MCF 10A (cell line): ENCODE results near the gene AGXT. TPM values are rescaled to one million over a fixed set of nuclear protein-coding genes. Genes with fewer than 3 reads are reported as not detected.

Source experiments
- BruUV-seq: library from RNA; stranded (reverse); fragments of 400-500 nt; replicated peaks from 2 replicates; lab custom pipeline; 2021; lab: Mats Ljungman, UMichigan
- CTCF ChIA-PET: fragments of 300-600 bp; sonication (Branson Sonifier 250); formaldehyde crosslinking; extraction: SDS; loops from one replicate; lab custom pipeline; 2021; ENCODE audit warnings: antibody characterized with exemption, inconsistent platforms; lab: Yijun Ruan, JAX
- POLR2A ChIA-PET: fragments of 300-600, 350-650 bp; sonication (Branson Sonifier 250); formaldehyde crosslinking; extraction: SDS; loops from one replicate; lab custom pipeline; 2020; ENCODE audit warnings: antibody characterized with exemption, inconsistent platforms; lab: Yijun Ruan, JAX
- DNase-seq: peaks from one replicate; pipeline ENCODE4 v3.0.0-alpha.2; 2018; ENCODE audit not compliant: unreplicated experiment
- H3K27ac Mint-ChIP-seq: one replicate; pipeline ENCODE4 v1.8.0; 2022; ENCODE audit warnings: mild to moderate bottlenecking, low read depth, mixed read lengths; ENCODE audit not compliant: unreplicated experiment
- H3K27me3 Mint-ChIP-seq: one replicate; pipeline ENCODE4 v1.8.0; 2022; ENCODE audit warnings: mixed read lengths; ENCODE audit not compliant: insufficient read depth, unreplicated experiment
- H3K36me3 Mint-ChIP-seq: one replicate; pipeline ENCODE4 v1.8.0; 2022; ENCODE audit warnings: mild to moderate bottlenecking, moderate library complexity, mixed read lengths; ENCODE audit not compliant: insufficient read depth, unreplicated experiment
- H3K4me1 Mint-ChIP-seq: one replicate; pipeline ENCODE4 v1.8.0; 2022; ENCODE audit warnings: mixed read lengths; ENCODE audit not compliant: insufficient read depth, unreplicated experiment
- H3K4me3 Mint-ChIP-seq: one replicate; pipeline ENCODE4 v1.8.0; 2022; ENCODE audit warnings: mild to moderate bottlenecking, moderate library complexity, mixed read lengths; ENCODE audit not compliant: unreplicated experiment
- H3K9me3 Mint-ChIP-seq: one replicate; pipeline ENCODE4 v1.8.0; 2022; ENCODE audit warnings: mixed read lengths; ENCODE audit not compliant: unreplicated experiment
- intact Hi-C: fragments of 100-400 bp; cut with micrococcal nuclease; formaldehyde crosslinking; loops from 2 replicates; pipeline ENCODE4 v1.14.1; 2022
- total RNA-seq: library from RNA; stranded (reverse); gene quantifications from 2 replicates; pipeline ENCODE4 v1.2.3, GENCODE V29; 2022
- TF ChIP-seq, protein P1 (sequence below): fragments of 200-600 bp; IDR thresholded peaks from one replicate; pipeline ENCODE4 v1.8.0; 2022; ENCODE audit warnings: antibody characterized with exemption, mild to moderate bottlenecking; ENCODE audit not compliant: unreplicated experiment

Gene AGXT
- total RNA-seq, 1 experiment from 2014 or later = not detected

DNA sequence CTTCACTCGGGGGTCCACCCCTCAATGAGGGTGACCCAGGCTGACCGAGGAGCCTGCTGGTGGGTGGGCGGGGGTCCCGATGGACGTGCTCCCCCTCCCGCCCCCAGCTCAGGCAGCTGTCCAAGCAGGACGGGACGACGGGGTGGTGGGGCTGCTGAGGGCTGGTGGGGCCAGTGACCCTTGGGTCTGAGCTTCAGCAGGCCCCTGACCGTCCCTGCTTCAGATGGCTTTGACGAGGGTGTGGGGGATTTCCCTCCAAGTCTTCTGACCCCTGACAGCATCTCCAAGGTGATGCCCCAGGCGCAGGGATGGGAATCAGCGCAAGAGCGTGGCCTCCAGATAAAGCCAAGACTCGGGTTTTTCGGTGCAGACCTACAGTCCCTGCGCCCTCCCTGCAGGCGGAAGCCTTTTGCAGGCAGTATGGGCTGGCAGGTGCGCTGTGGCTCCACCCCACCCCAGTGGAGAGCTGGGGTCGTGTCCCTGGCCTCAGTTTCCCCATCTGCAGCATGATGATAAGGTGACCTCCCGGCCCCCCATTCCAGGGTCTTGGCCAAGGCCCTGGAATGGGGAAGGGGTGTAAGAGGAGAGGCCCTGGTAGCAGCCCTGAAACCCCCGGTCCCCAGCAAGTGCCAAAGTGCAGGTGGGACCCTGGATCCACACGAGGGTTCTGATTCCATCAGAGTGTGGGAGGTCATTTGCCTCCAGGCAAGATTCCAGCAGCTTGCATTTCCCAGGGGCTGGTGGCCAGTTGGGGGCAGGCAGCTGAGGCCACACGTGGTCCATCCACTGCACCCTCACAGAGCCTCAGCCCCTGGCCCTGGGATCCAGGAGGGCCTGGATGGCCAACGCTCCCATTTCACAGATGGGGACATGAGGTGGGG, 46.3 kb downstream of the AGXT start:
- peaks cover 12% of the 10 kb centered on the region for H3K36me3 Mint-ChIP-seq
- ChIA-PET CTCF (interaction anchor here (0.6 to 1.5 kb wide), 7 partner anchors 15 to 626 kb away, joined by 3 to 5 read pairs (median 3); no protein-coding TSS in a partner anchor), POLR2A (no interaction called here)
- no peak overlapping the region for H3K27ac Mint-ChIP-seq
- no peaks in the 10 kb centered on the region for H3K27me3 Mint-ChIP-seq
- TF ChIP-seq, protein P1, sequence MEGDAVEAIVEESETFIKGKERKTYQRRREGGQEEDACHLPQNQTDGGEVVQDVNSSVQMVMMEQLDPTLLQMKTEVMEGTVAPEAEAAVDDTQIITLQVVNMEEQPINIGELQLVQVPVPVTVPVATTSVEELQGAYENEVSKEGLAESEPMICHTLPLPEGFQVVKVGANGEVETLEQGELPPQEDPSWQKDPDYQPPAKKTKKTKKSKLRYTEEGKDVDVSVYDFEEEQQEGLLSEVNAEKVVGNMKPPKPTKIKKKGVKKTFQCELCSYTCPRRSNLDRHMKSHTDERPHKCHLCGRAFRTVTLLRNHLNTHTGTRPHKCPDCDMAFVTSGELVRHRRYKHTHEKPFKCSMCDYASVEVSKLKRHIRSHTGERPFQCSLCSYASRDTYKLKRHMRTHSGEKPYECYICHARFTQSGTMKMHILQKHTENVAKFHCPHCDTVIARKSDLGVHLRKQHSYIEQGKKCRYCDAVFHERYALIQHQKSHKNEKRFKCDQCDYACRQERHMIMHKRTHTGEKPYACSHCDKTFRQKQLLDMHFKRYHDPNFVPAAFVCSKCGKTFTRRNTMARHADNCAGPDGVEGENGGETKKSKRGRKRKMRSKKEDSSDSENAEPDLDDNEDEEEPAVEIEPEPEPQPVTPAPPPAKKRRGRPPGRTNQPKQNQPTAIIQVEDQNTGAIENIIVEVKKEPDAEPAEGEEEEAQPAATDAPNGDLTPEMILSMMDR = no peak
- no TSS peak for BruUV-seq
- intact Hi-C loops = loop anchor here (5.0 kb wide), 1 partner anchor 147 kb away; no protein-coding TSS in a partner anchor
- no peak overlapping the region for H3K4me3 Mint-ChIP-seq
- DNase-seq = no peak
- H3K9me3 Mint-ChIP-seq = no peaks in the 10 kb centered on the region
- peaks cover 24% of the 10 kb centered on the region for H3K4me1 Mint-ChIP-seq

GRCh38 chr2:240915526-240916341, 47.1 kb downstream of the AGXT start:
- CTCF ChIA-PET = interaction anchor here (1.1 to 1.5 kb wide), 2 partner anchors 16 to 75 kb away, joined by 3 read pairs; no protein-coding TSS in a partner anchor
- intact Hi-C loops = no loop called here
- Mint-ChIP-seq H3K36me3 (peaks cover 12% of the 10 kb centered on the region), H3K4me3 (no peak overlapping the region), H3K27ac (no peak overlapping the region), H3K4me1 (peaks cover 24% of the 10 kb centered on the region), H3K9me3 (no peaks in the 10 kb centered on the region), H3K27me3 (no peaks in the 10 kb centered on the region)
- no TSS peak for BruUV-seq
- POLR2A ChIA-PET = no interaction called here
- TF ChIP-seq, protein P1 = no peak
- no peak for DNase-seq

GRCh38 chr2:240916571-240917008, 48.0 kb downstream of the AGXT start:
- CTCF ChIA-PET = interaction anchor here (0.5 to 1.3 kb wide), 2 partner anchors 27 to 65 kb away, joined by 3 to 5 read pairs; no protein-coding TSS in a partner anchor
- H3K4me3 Mint-ChIP-seq = no peak overlapping the region
- H3K4me1 Mint-ChIP-seq = peaks cover 27% of the 10 kb centered on the region
- no peaks in the 10 kb centered on the region for H3K27me3 Mint-ChIP-seq
- DNase-seq = peak; percentile 65
- no peak overlapping the region for H3K27ac Mint-ChIP-seq
- intact Hi-C loops = no loop called here
- POLR2A ChIA-PET = no interaction called here
- TF ChIP-seq, protein P1 = no peak
- BruUV-seq = no TSS peak
- H3K36me3 Mint-ChIP-seq = peaks cover 11% of the 10 kb centered on the region
- no peaks in the 10 kb centered on the region for H3K9me3 Mint-ChIP-seq
